HepG2 (cell line): Measurements from ENCODE around the gene ADGRL2. TPM values are rescaled to one million over a fixed set of nuclear protein-coding genes. Genes with fewer than 3 reads are reported as not detected.

ENCODE experiments used
- ATAC-seq: fragments of 200-7000 bp; cut with Tn5 transposase; 3 replicates; pipeline ENCODE4 v1.9.1; 2020; ENCODE audit warnings: mild to moderate bottlenecking, moderate library complexity
- BruUV-seq: library from RNA; stranded (reverse); fragments of 400-500 nt; replicated peaks from 2 replicates; lab custom pipeline; 2021; lab: Mats Ljungman, UMichigan
- CTCF ChIA-PET: fragments of 300-600 bp; formaldehyde crosslinking; extraction: SDS; loops from one replicate; lab custom pipeline; 2021; ENCODE audit warnings: low total read pairs, inconsistent platforms, low intra/inter-chr PET ratio; lab: Yijun Ruan, JAX
- POLR2A ChIA-PET: fragments of 350-600 bp; sonication (Branson Sonifier 250); formaldehyde crosslinking; loops from one replicate; lab custom pipeline; 2020; ENCODE audit warnings: antibody characterized with exemption, inconsistent platforms; lab: Yijun Ruan, JAX
- DNase-seq: peaks from one replicate; pipeline ENCODE4 v3.0.0-alpha.2; 2015; ENCODE audit warnings: low spot score
- FAIRE-seq: peaks from 3 replicates; lab custom pipeline; 2011; peaks lifted over from hg19 to GRCh38; lab: Jason Lieb, UNC
- H2AFZ ChIP-seq: one replicate; pipeline ENCODE4 v1.6.1; 2011; ENCODE audit warnings: low read length, inconsistent platforms
- H3K27ac ChIP-seq: fragments of 300-600 bp; 3 replicates; pipeline ENCODE4 v1.8.0; 2011; ENCODE audit warnings: mixed run types, mild to moderate bottlenecking, mixed read lengths, low read length, inconsistent platforms; ENCODE audit not compliant: insufficient read depth; ENCODE audit errors: extremely low read length
- H3K27me3 ChIP-seq, 2 experiments: fragments of 200-600 bp in 1 of 2; 2 replicates in 1 of 2; 3 replicates in 1 of 2; pipeline versions ENCODE4 v1.6.0 to v1.8.0; 2011; ENCODE audit warnings: low read length in 2 of 2, mild to moderate bottlenecking in 2 of 2, moderate library complexity in 2 of 2, inconsistent platforms in 1 of 2; ENCODE audit not compliant: insufficient read depth in 2 of 2, control insufficient read depth in 1 of 2
- H3K36me3 ChIP-seq, 2 experiments: fragments of 200-600 bp in 1 of 2; replicated peaks in 1 of 2; 2 replicates in 1 of 2; 3 replicates in 1 of 2; pipeline versions ENCODE4 v1.5.1 to v1.8.0; 2011; ENCODE audit warnings: low read length in 2 of 2, inconsistent platforms in 1 of 2; ENCODE audit not compliant: insufficient read depth in 2 of 2, control insufficient read depth in 1 of 2
- H3K4me1 ChIP-seq: 2 replicates; pipeline ENCODE4 v1.5.1; 2012; ENCODE audit warnings: low read length, inconsistent platforms; ENCODE audit not compliant: insufficient read depth
- H3K4me2 ChIP-seq: 2 replicates; pipeline ENCODE4 v1.6.0; 2011; ENCODE audit warnings: low read depth, low read length, inconsistent platforms
- H3K4me3 ChIP-seq, 3 experiments: fragments of 200-600 bp in 1 of 3; sonication (generic), shearing (Covaris generic) in 1 of 3; replicated peaks in 1 of 3; 2 replicates each; pipeline ENCODE4 v1.5.1; 2011 to 2016; ENCODE audit warnings: low read length in 3 of 3, inconsistent platforms in 2 of 3, low read depth in 2 of 3, mild to moderate bottlenecking in 2 of 3, control low read depth in 1 of 3, mixed read lengths in 1 of 3; ENCODE audit not compliant: insufficient read depth in 1 of 3
- H3K79me2 ChIP-seq: one replicate; pipeline ENCODE4 v1.6.1; 2011; ENCODE audit warnings: low read length, inconsistent platforms; ENCODE audit not compliant: insufficient read depth
- H3K9ac ChIP-seq: 2 replicates; pipeline ENCODE4 v1.6.0; 2011; ENCODE audit warnings: mild to moderate bottlenecking, low read depth, low read length, inconsistent platforms; ENCODE audit not compliant: insufficient read depth
- H3K9me3 ChIP-seq: 2 replicates; pipeline ENCODE4 v1.5.1; 2012; ENCODE audit warnings: mild to moderate bottlenecking, low read length
- H4K20me1 ChIP-seq: 2 replicates; pipeline ENCODE4 v1.6.0; 2011; ENCODE audit warnings: inconsistent platforms, mild to moderate bottlenecking, low read length, moderate library complexity; ENCODE audit not compliant: insufficient read depth
- FOXO1 ChIP-seq: sonication (generic); formaldehyde crosslinking; IDR thresholded peaks from 2 replicates; pipeline ENCODE4 v1.4.0; 2020; ENCODE audit warnings: missing genetic modification reagents
- JUN ChIP-seq: sonication (generic); formaldehyde crosslinking; IDR thresholded peaks from 2 replicates; pipeline ENCODE4 v1.4.0; 2020; ENCODE audit warnings: mild to moderate bottlenecking, missing genetic modification reagents
- KMT2A ChIP-seq: sonication (generic); formaldehyde crosslinking; IDR thresholded peaks from 2 replicates; pipeline ENCODE4 v1.4.0; 2020; ENCODE audit warnings: missing genetic modification reagents
- MAFK ChIP-seq, 2 experiments: IDR thresholded peaks in 1 of 2; conservative IDR thresholded peaks in 1 of 2; 2 replicates each; pipeline ENCODE4 v1.6.1; 2011; ENCODE audit warnings: improper control_type of control experiment in 2 of 2, low read length in 2 of 2
- PAXIP1 ChIP-seq: sonication (generic); formaldehyde crosslinking; conservative IDR thresholded peaks from 2 replicates; pipeline ENCODE4 v1.4.0; 2020; ENCODE audit warnings: mild to moderate bottlenecking, missing genetic modification reagents, moderate library complexity
- RNF2 ChIP-seq: fragments of 450-650 bp; conservative IDR thresholded peaks from 2 replicates; pipeline ENCODE4 v1.6.1; 2016; ENCODE audit warnings: low read depth
- TEF ChIP-seq: sonication (generic); formaldehyde crosslinking; IDR thresholded peaks from 2 replicates; pipeline ENCODE4 v1.5.0; 2020; ENCODE audit warnings: missing genetic modification reagents
- ZBTB44 ChIP-seq: sonication (generic); formaldehyde crosslinking; IDR thresholded peaks from 2 replicates; pipeline ENCODE4 v1.4.0; 2020; ENCODE audit warnings: missing genetic modification reagents
- in situ Hi-C: cut with HindIII; loops from 2 replicates; pipeline ENCODE4 v1.10.0; 2017; ENCODE audit warnings: low pct_unique_long_range_greater_than_20kb; ENCODE audit not compliant: extremely low pct_ligation_motif_present
- intact Hi-C: fragments of 100-400 bp; cut with micrococcal nuclease; formaldehyde crosslinking; loops from one replicate; pipeline ENCODE4 v1.10.0; 2022; ENCODE audit not compliant: unreplicated experiment
- polyA plus RNA-seq, 8 experiments: library from polyadenylated mRNA; depleted of rRNA in 3 of 8; stranded (reverse) in 7 of 8; unstranded in 1 of 8; fragments of >200 nt; fragmentation: Illumina TruSeq in 4 of 8; extraction: Trizol in 4 of 8; gene quantifications; 2 replicates each; pipeline versions ENCODE4 v1.2.1 to v1.2.3, GENCODE V29; 2011 to 2016; ENCODE audit warnings: low read depth in 4 of 8, missing spikeins in 1 of 8, mixed read lengths in 1 of 8; ENCODE audit not compliant: insufficient read depth in 1 of 8
- total RNA-seq, 5 experiments: library from RNA; depleted of rRNA; stranded (reverse); fragments of >200 nt; fragmentation: Illumina TruSeq; extraction: Trizol; gene quantifications; 2 replicates each; pipeline ENCODE4 v1.2.3, GENCODE V29; 2016; ENCODE audit warnings: low read depth in 1 of 5

Gene ADGRL2
- total and polyA plus RNA-seq, 2 of the 13 experiments (the other 11 are each of a cell fraction or from before 2014, with no cell fraction given): 15.3 to 31.6 TPM

GRCh38 chr1:81976539-81976938 is 175.8 kb downstream of the ADGRL2 start (continued):
- TF ChIP-seq PAXIP1: no peak
- TF ChIP-seq KMT2A (CRISPR knock-in tag): no peak
- TF ChIP-seq, all 625 proteins: peak for 0

- H3K27me3 ChIP-seq: no peaks in the 10 kb centered on the region
- no peaks in the 10 kb centered on the region for H4K20me1 ChIP-seq
- peaks cover 20% of the 10 kb centered on the region for H3K4me1 ChIP-seq
- no peak for DNase-seq
- in situ Hi-C loops: no loop called here
- H2AFZ ChIP-seq: no peak overlapping the region
- no TSS peak for BruUV-seq
- no peaks in the 10 kb centered on the region; a peak in 1 of 5 replicates for H3K36me3 ChIP-seq
- H3K9me3 ChIP-seq: no peaks in the 10 kb centered on the region
- POLR2A ChIA-PET: no interaction called here
- TF ChIP-seq MAFK (conservative IDR thresholded peaks at IDR 0.05 in 1 of 2, IDR thresholded peaks at IDR 0.05 in 1 of 2; ENCODE audit: low read length in 2 of 2) (no peak), TEF (no peak), ZBTB44 (CRISPR knock-in tag) (no peak), JUN (no peak), RNF2 (no peak), FOXO1 (CRISPR knock-in tag) (no peak)
- TF ChIP-seq, all 625 proteins: peak for 0
- ATAC-seq (no peak), FAIRE-seq (no peak)
- H3K4me3 ChIP-seq: no peak overlapping the region
- no peak overlapping the region for H3K27ac ChIP-seq
- CTCF ChIA-PET: no interaction called here
- intact Hi-C loops: no loop called here
- H3K9ac ChIP-seq: no peak overlapping the region
- H3K79me2 ChIP-seq: no peaks in the 10 kb centered on the region
- no peak overlapping the region for H3K4me2 ChIP-seq
Observed at GRCh38 chr1:81978945-81979344, 178.2 kb downstream of the ADGRL2 start.
